Stimulated activated CD8-positive, alpha-beta memory T cell treated with anti-CD3 and anti-CD28 coated beads, Interleukin-4, amount 100 ng/mL, for 24 hours (primary cell): ENCODE measurements around the gene PTGES.
"Not testable (repeated sequence)": the region's sequence is repeated elsewhere in the genome, so short reads cannot be mapped to it uniquely, and the experiment has no call there.

Experiments used
- DNase-seq: peaks from one replicate; pipeline ENCODE4 v3.0.0-alpha.2; 2020; ENCODE audit warnings: low read depth

PTGES gene

GRCh38 chr9:129752900-129753729 is at the start of gene PTGES:
TSS of gene PTGES (minus strand) at chr9:129753042. CDS start at chr9:129753012, 30 bp downstream.
- DNase-seq: peak; percentile 43

GRCh38 chr9:129801504-129801903 is 48.7 kb upstream of the PTGES start:
- no peak for DNase-seq

GRCh38 chr9:129798973-129799372 is 46.1 kb upstream of the PTGES start:
- DNase-seq: no peak

GRCh38 chr9:129796029-129796428 is 43.2 kb upstream of the PTGES start:
- not testable (repeated sequence) for DNase-seq

- DNase-seq: no peak
Measured at GRCh38 chr9:129794549-129794948, 41.7 kb upstream of the PTGES start.

GRCh38 chr9:129786481-129786880 is 33.6 kb upstream of the PTGES start:
- no peak for DNase-seq

- DNase-seq: no peak
Measured at GRCh38 chr9:129785866-129786265, 33.0 kb upstream of the PTGES start.

- not testable (repeated sequence) for DNase-seq
Measured at GRCh38 chr9:129784970-129785369, 32.1 kb upstream of the PTGES start.

- DNase-seq: peak; percentile 57
Measured at GRCh38 chr9:129783516-129784361, 30.9 kb upstream of the PTGES start.

GRCh38 chr9:129781981-129782380 is 29.1 kb upstream of the PTGES start:
- no peak for DNase-seq

- DNase-seq: no peak
Measured at GRCh38 chr9:129781131-129781530, 28.3 kb upstream of the PTGES start.

- no peak for DNase-seq
Measured at GRCh38 chr9:129779560-129780190, 26.8 kb upstream of the PTGES start.

GRCh38 chr9:129778469-129778868 is 25.6 kb upstream of the PTGES start:
- no peak for DNase-seq

- no peak for DNase-seq
Measured at GRCh38 chr9:129777769-129778130, 24.9 kb upstream of the PTGES start.

- peak; percentile 39 for DNase-seq
Measured at GRCh38 chr9:129776938-129777768, 24.3 kb upstream of the PTGES start.

- DNase-seq: no peak
Measured at GRCh38 chr9:129776566-129776937, 23.7 kb upstream of the PTGES start.

- DNase-seq: not testable (repeated sequence)
Measured at GRCh38 chr9:129776096-129776495, 23.3 kb upstream of the PTGES start.

GRCh38 chr9:129775448-129775798 is 22.6 kb upstream of the PTGES start:
- no peak for DNase-seq

GRCh38 chr9:129774791-129775447 is 22.1 kb upstream of the PTGES start:
- no peak for DNase-seq

- no peak for DNase-seq
Measured at GRCh38 chr9:129773262-129774048, 20.6 kb upstream of the PTGES start.

GRCh38 chr9:129770741-129771140 is 17.9 kb upstream of the PTGES start:
- DNase-seq: no peak
